Left ventricle myocardium inferior (tissue), 1 donor: ENCODE data around the gene POR. TPM values are rescaled to one million over a fixed set of nuclear protein-coding genes. Genes with fewer than 3 reads are reported as not detected.

Experiments used
- DNase-seq: peaks from one replicate; pipeline ENCODE4 v3.0.0-alpha.2; 2020
- H3K27ac ChIP-seq: fragments of 200-600 bp; replicated peaks from 2 replicates; pipeline ENCODE4 v1.8.0; 2021
- H3K27me3 ChIP-seq: fragments of 200-600 bp; 2 replicates; pipeline ENCODE4 v1.8.0; 2021; ENCODE audit warnings: low read depth
- H3K36me3 ChIP-seq: fragments of 200-600 bp; 2 replicates; pipeline ENCODE4 v1.8.0; 2021
- H3K4me1 ChIP-seq: fragments of 200-600 bp; 2 replicates; pipeline ENCODE4 v1.8.0; 2021
- H3K4me3 ChIP-seq: fragments of 200-600 bp; 2 replicates; pipeline ENCODE4 v1.8.0; 2021; ENCODE audit warnings: mild to moderate bottlenecking, moderate library complexity
- H3K9me3 ChIP-seq: fragments of 200-600 bp; replicated peaks from 2 replicates; pipeline ENCODE4 v1.8.0; 2021
- intact Hi-C: fragments of 100-400 bp; cut with micrococcal nuclease; formaldehyde crosslinking; loops from one replicate; pipeline ENCODE4 v1.11.0; 2022
- total RNA-seq: library from RNA; stranded (reverse); fragmentation: NEBNext Ultra II Directional; extraction: Animal tissue kit (Norgen Biotek cat#: 25700); gene quantifications from one replicate; pipeline ENCODE4 v1.2.1, GENCODE V29; 2021
- TF ChIP-seq, protein P1 (sequence below): fragments of 200-600 bp; IDR thresholded peaks from 2 replicates; pipeline ENCODE4 v1.8.0; 2021; ENCODE audit warnings: antibody characterized with exemption, mild to moderate bottlenecking, borderline replicate concordance
- donor health status: DM: no; HTN: yes; CAD: no; lungs with severe emphysema.

POR gene
- total RNA-seq, 1 donor from 2014 or later, result 72.9 TPM

DNA sequence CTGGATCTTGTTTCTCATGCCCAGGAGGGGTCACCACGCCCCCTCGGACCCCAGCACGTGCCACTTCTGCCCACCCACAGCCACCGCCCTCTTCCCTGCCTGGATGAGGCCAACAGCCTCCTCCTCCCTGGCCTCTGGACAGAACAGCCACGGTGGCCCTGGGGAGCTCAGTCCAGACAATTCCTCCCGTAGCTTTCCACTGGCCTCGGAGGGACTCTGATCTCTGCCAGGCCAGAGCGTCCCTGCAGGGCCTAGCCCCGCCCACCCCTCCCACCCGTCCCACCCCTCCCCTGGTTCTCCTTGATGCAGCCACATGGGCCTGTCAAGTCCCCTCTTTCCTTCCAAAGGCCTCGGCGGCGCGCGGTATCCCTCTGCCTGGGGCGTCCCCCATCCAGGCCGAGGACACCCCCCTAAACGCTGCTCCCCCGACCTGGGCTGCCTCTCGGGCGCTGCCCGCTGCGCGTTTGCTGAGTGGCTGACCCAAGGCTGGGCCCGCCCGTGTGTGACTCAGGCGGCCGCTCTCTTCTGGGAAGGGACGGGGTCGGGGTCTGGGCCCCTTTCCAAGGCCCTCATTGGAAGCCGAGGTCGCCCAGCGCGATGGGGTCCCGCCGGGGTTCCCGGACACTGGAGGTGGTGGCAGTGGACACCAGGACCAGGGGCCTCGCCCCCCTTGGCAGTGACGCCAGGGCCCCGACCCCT is 78.9 kb downstream of the POR start:
- peak overlapping the region; percentile 99 for H3K27ac ChIP-seq
- TF ChIP-seq, protein P1, sequence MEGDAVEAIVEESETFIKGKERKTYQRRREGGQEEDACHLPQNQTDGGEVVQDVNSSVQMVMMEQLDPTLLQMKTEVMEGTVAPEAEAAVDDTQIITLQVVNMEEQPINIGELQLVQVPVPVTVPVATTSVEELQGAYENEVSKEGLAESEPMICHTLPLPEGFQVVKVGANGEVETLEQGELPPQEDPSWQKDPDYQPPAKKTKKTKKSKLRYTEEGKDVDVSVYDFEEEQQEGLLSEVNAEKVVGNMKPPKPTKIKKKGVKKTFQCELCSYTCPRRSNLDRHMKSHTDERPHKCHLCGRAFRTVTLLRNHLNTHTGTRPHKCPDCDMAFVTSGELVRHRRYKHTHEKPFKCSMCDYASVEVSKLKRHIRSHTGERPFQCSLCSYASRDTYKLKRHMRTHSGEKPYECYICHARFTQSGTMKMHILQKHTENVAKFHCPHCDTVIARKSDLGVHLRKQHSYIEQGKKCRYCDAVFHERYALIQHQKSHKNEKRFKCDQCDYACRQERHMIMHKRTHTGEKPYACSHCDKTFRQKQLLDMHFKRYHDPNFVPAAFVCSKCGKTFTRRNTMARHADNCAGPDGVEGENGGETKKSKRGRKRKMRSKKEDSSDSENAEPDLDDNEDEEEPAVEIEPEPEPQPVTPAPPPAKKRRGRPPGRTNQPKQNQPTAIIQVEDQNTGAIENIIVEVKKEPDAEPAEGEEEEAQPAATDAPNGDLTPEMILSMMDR, result no peak
- H3K4me3 ChIP-seq, result peak overlapping the region; percentile 99
- no peaks in the 10 kb centered on the region for H3K27me3 ChIP-seq
- peaks cover 64% of the 10 kb centered on the region for H3K4me1 ChIP-seq
- no peaks in the 10 kb centered on the region for H3K9me3 ChIP-seq
- DNase-seq, result peak; percentile 78
- peaks cover 4% of the 10 kb centered on the region for H3K36me3 ChIP-seq
- intact Hi-C loops, result no loop called here

DNA sequence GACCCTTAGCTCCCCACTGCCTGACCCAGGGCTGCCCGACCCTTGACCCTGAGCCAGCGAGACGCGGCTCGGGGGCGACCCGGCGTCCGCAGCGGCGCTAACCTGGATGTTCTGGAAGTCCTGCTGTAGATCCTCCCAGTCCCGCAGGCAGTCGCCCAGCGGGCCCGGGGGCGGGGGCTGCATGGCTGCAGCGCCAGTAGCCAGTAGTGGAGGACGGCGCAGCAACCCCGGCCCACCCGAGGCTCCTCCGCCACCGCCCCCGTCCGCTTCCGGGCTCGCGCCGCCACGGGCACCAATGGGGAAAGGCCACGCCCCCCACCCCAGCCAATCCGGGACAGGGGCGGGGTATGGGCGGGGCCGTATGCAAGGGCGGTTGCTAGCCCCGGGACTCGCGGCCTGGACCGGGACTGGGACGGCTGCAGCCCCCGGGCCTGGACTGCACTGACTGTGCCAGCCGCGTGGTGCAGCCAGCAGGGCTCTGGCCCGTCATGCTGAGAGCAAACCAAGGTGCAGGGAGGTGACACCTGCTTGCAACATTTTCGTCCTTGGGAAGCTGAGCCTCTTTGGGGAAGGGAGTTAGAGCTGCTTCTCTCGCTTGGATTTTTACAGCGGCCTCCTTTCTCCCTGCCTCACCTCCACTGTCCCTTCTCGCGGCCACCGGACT is 79.6 kb downstream of the POR start, which contains the start of gene TMEM120A:
Gene TMEM120A, minus strand, starts transcription at position 208 of the 664 bp plus-strand sequence. Its CDS starts 25 bp downstream, at position 183.
- TF ChIP-seq, protein P1, result peak; percentile 56
- H3K9me3 ChIP-seq, result no peaks in the 10 kb centered on the region
- intact Hi-C loops, result no loop called here
- peak; percentile 98 for DNase-seq
- peak within 1 kb of the TSS; percentile 99 for H3K27ac ChIP-seq
- H3K36me3 ChIP-seq, result peaks cover 4% of the 10 kb centered on the region
- no peaks in the 10 kb centered on the region for H3K27me3 ChIP-seq
- H3K4me3 ChIP-seq, result peak within 1 kb of the TSS; percentile 99
- H3K4me1 ChIP-seq, result peaks cover 59% of the 10 kb centered on the region

DNA sequence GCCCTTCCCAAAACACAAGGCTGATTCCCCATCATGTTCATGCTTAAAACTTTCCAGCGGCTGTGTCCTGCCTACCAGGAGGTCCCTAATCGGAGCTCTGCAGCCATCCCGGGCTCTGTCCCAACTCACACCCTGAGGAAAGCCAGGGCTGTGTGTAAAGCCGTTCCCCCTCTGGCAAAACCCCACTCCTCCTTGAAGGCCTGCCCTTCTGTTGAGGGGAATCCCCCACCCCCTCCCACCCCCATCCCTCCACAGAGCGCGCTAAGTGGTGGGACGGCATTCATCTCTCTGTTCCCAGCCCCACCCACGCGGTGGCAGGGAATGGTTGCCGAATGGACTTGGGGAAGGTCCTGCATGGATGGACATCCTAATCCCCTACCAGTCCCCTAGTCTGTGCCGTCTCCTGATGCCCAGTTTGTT is 80.1 kb downstream of the POR start:
- TF ChIP-seq, protein P1, result no peak
- Histone ChIP-seq H3K27me3 (no peaks in the 10 kb centered on the region), H3K9me3 (no peaks in the 10 kb centered on the region), H3K4me3 (peak overlapping the region; percentile 99), H3K4me1 (peaks cover 54% of the 10 kb centered on the region), H3K27ac (peak overlapping the region; percentile 99), H3K36me3 (peaks cover 4% of the 10 kb centered on the region)
- DNase-seq, result no peak
- intact Hi-C loops, result no loop called here

DNA sequence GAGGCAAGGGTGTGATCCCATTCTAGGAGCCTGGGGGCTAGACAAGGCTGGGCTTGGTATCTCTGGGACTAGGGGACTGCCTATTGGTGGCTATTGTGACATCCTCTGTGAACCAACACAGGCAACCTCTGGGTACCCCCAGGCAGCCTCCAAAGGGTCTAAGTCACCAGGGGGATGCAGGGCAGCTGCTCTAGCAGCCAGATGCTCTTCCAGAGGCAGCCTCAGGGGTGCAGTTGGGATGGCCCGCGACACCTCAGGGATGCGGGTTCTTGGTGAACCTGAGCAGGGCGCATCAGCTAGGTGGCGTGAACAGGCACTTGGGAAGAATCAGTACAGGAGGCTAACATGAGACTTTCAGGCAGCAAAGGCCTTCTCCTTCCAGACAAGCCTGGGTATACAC is 81.0 kb downstream of the POR start:
- TF ChIP-seq, protein P1, result no peak
- H3K27ac ChIP-seq, result no peak overlapping the region
- DNase-seq, result no peak
- no peaks in the 10 kb centered on the region for H3K9me3 ChIP-seq
- H3K27me3 ChIP-seq, result no peaks in the 10 kb centered on the region
- intact Hi-C loops, result no loop called here
- H3K4me1 ChIP-seq, result peaks cover 44% of the 10 kb centered on the region
- no peak overlapping the region for H3K4me3 ChIP-seq
- peaks cover 7% of the 10 kb centered on the region for H3K36me3 ChIP-seq

DNA sequence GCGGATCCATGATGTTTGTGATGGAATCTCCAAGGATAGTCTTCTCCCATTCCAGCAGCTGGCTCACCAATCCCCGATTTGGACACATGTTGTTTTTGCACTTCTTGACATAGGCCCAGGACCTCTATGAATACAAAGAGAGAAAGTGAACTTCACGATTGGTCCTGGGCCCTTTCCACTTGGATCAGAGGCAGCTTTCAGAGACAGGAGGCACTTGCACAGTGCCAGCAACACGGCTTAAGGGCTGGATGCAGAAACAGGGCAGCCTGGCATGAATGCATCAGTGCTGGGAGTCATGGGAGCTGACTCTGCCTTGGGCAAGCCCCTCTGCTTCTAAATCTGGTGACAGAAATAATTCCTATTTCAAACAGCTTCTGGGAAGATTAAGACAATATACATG is 81.5 kb downstream of the POR start:
- Histone ChIP-seq H3K9me3 (no peaks in the 10 kb centered on the region), H3K4me1 (peaks cover 39% of the 10 kb centered on the region), H3K4me3 (no peak overlapping the region), H3K36me3 (peaks cover 7% of the 10 kb centered on the region), H3K27ac (no peak overlapping the region), H3K27me3 (no peaks in the 10 kb centered on the region)
- intact Hi-C loops, result no loop called here
- TF ChIP-seq, protein P1, result no peak
- DNase-seq, result no peak
